B cell (primary cell): ENCODE measurements around the gene EYS.

Experiments used
- CTCF ChIP-seq: fragments of 200-600 bp; IDR thresholded peaks from one replicate; pipeline ENCODE4 v1.8.0; 2022; ENCODE audit warnings: antibody characterized with exemption, mild to moderate bottlenecking
- EZH2 ChIP-seq: IDR thresholded peaks from 2 replicates; pipeline ENCODE4 v1.6.1; 2012; ENCODE audit warnings: borderline replicate concordance, low read depth, mild to moderate bottlenecking, moderate library complexity, low read length; ENCODE audit not compliant: insufficient read depth, poor library complexity, severe bottlenecking

- TF ChIP-seq EZH2 (no peak), CTCF (no peak)
Measured at GRCh38 chr6:64213697-64214096, 1493.3 kb downstream of the EYS start.
